AG04450 (cell line): ENCODE measurements around the gene MAP7D1. TPM values are rescaled to one million over a fixed set of nuclear protein-coding genes. Genes with fewer than 3 reads are reported as not detected.

Experiments used
- CTCF ChIA-PET: fragments of 300-600, 350-600 bp; formaldehyde crosslinking; extraction: SDS; loops from one replicate; lab custom pipeline; 2022; ENCODE audit warnings: antibody characterized with exemption, inconsistent platforms; lab: Charles Lee
- POLR2A ChIA-PET: fragments of 350-600 bp; formaldehyde crosslinking; extraction: SDS; loops from one replicate; lab custom pipeline; 2021; ENCODE audit warnings: antibody characterized with exemption, inconsistent platforms; lab: Yijun Ruan, JAX
- DNase-seq: peaks from one replicate; pipeline ENCODE4 v3.0.0-alpha.2; 2011; ENCODE audit warnings: low read depth, low spot score
- H3K27ac ChIP-seq: one replicate; pipeline ENCODE4 v1.5.1; 2012; ENCODE audit warnings: low read depth, low read length, control low read depth
- H3K27me3 ChIP-seq: one replicate; pipeline ENCODE4 v1.6.0; 2012; ENCODE audit warnings: low read length; ENCODE audit not compliant: control insufficient read depth, insufficient read depth
- H3K4me3 ChIP-seq: 2 replicates; pipeline ENCODE4 v1.5.1; 2011; ENCODE audit warnings: mild to moderate bottlenecking, low read depth, low read length, control low read depth
- H3K9me3 ChIP-seq: 2 replicates; pipeline ENCODE4 v1.5.1; 2012; ENCODE audit warnings: low read length; ENCODE audit not compliant: control insufficient read depth, insufficient read depth
- CTCF ChIP-seq: IDR thresholded peaks from 2 replicates; pipeline ENCODE4 v1.5.1; 2011; ENCODE audit warnings: low read depth, low read length, control low read depth, inconsistent platforms
- polyA minus RNA-seq: library from RNA; depleted of rRNA, polyadenylated mRNA; stranded (reverse); fragments of >200 nt; gene quantifications from 2 replicates; pipeline ENCODE4 v1.2.3, GENCODE V29; 2011; rRNA and poly(A)+ RNA removed
- polyA plus RNA-seq: library from polyadenylated mRNA; depleted of rRNA; stranded (reverse); fragments of >200 nt; gene quantifications from 2 replicates; pipeline ENCODE4 v1.2.3, GENCODE V29; 2011; rRNA removed

Gene MAP7D1
- polyA plus RNA-seq (23.4 and 28.2 TPM in 2 replicates), polyA minus RNA-seq (32.6 and 42.3 TPM in 2 replicates)

- Histone ChIP-seq H3K4me3 (peak within 1 kb of the TSS; percentile 94), H3K27ac (peak within 1 kb of the TSS; percentile 87), H3K27me3 (no peaks in the 10 kb centered on the region), H3K9me3 (no peaks in the 10 kb centered on the region; the same call in 1 of the 2 replicates)
- TF ChIP-seq CTCF, result no peak
- ChIA-PET CTCF (interaction anchor here (1.2 to 2.5 kb wide), 3 partner anchors 33 to 145 kb away, joined by 3 to 14 read pairs (median 4); no protein-coding TSS in a partner anchor), POLR2A (interaction anchor here (0.6 to 2.4 kb wide), 6 partner anchors 13 to 130 kb away, joined by 3 to 9 read pairs (median 6); partner anchors contain the start of gene THRAP3)
- no peak for DNase-seq
Measured at GRCh38 chr1:36155408-36156328, at the start of gene MAP7D1. Gene MAP7D1, plus strand, starts transcription at chr1:36156160. Its CDS starts 258 bp downstream, at chr1:36156418.

- ChIA-PET CTCF (interaction anchor here (1.1 to 2.3 kb wide), 4 partner anchors 20 to 177 kb away, joined by 3 to 14 read pairs (median 4); no protein-coding TSS in a partner anchor), POLR2A (no interaction called here)
- Histone ChIP-seq H3K27me3 (no peaks in the 10 kb centered on the region), H3K9me3 (no peaks in the 10 kb centered on the region; the same call in 1 of the 2 replicates), H3K27ac (no peak overlapping the region), H3K4me3 (no peak overlapping the region)
- DNase-seq, result no peak
- no peak for TF ChIP-seq CTCF
Measured at GRCh38 chr1:36106269-36106668, 49.7 kb upstream of the MAP7D1 start.

- Histone ChIP-seq H3K27me3 (no peaks in the 10 kb centered on the region), H3K9me3 (no peaks in the 10 kb centered on the region; the same call in 1 of the 2 replicates), H3K4me3 (no peak overlapping the region), H3K27ac (no peak overlapping the region)
- no peak for TF ChIP-seq CTCF
- ChIA-PET POLR2A (interaction anchor here (0.7 kb wide), 1 partner anchor 117 kb away, joined by 3 read pairs; the partner anchor contains the start of gene THRAP3), CTCF (interaction anchor here (1.3 to 1.4 kb wide), 2 partner anchors 27 to 176 kb away, joined by 3 to 4 read pairs; no protein-coding TSS in a partner anchor)
- DNase-seq, result no peak
Measured at GRCh38 chr1:36107394-36107793, 48.6 kb upstream of the MAP7D1 start.

- ChIA-PET POLR2A (no interaction called here), CTCF (interaction anchor here (1.3 kb wide), 1 partner anchor 26 kb away, joined by 4 read pairs; no protein-coding TSS in a partner anchor)
- TF ChIP-seq CTCF, result no peak
- Histone ChIP-seq H3K9me3 (no peaks in the 10 kb centered on the region; the same call in 1 of the 2 replicates), H3K27me3 (no peaks in the 10 kb centered on the region), H3K27ac (no peak overlapping the region), H3K4me3 (no peak overlapping the region)
- DNase-seq, result no peak
Measured at GRCh38 chr1:36108314-36108713, 47.6 kb upstream of the MAP7D1 start.
